Stimulated activated CD8-positive, alpha-beta memory T cell treated with anti-CD3 and anti-CD28 coated beads, Interleukin-15, amount 100 ng/mL, for 1 hour (primary cell): ENCODE results near the gene SOCS3.

ENCODE experiments used
- DNase-seq: peaks from one replicate; pipeline ENCODE4 v3.0.0-alpha.2; 2020; ENCODE audit warnings: low read depth

Gene SOCS3

DNA sequence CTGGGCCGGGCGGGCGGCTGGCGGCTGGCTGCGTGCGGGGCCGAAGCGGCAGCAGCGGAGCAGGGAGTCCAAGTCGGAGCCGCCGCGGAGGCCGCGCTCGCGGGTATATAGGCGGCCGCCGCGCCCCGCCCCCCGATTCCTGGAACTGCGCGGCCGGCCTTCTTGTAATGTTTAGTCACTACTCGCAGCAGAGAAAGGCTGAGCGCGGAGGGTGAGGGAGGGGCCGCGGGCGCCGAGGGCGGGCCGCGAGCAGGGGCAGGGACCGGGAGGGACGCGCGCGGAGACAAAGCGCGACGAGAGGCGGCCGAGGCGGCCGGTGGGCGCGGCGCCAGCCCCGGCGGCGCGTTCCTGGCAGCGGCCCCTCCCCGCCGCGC lies at the start of gene SOCS3:
SOCS3 (minus strand) TSS at position 81 of the 374 bp plus-strand sequence. CDS start 982 bp downstream, outside the sequence.
- peak; percentile 87 for DNase-seq

GRCh38 chr17:78409191-78409928 lies 49.5 kb upstream of the SOCS3 start:
- no peak for DNase-seq

DNA sequence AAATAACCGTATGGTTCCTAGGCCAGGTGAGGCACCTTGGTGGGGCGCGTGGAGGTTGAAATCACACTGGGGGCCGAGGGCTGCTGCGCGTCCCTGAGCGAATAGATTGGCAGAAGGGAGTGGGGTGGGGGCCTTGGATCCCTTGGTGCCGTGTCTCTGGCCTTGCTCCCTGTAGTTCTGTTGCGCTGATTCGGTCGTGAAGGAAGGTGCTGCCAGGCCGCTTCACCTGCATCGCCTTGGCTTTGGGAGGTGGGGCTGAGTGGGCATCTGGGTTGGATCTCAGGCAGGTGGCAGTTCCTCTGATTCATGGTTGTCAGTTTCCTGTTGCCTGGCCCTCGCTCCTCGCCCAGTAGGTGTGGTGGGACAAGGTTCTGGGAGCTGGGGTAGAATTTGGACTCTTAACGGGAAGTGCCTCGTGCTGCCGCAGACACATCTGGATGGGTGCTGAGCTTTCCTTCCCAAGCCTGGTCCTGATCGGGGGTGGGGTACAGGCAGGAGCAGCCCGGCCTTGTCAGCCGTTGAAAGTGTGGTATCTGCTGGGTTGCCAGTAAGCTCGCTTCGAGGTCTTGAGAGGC lies 48.7 kb upstream of the SOCS3 start:
- DNase-seq: no peak

GRCh38 chr17:78407387-78408000 lies 47.6 kb upstream of the SOCS3 start:
- DNase-seq: no peak

GRCh38 chr17:78406920-78407319 lies 47.0 kb upstream of the SOCS3 start:
- no peak for DNase-seq

GRCh38 chr17:78406396-78406795 lies 46.5 kb upstream of the SOCS3 start:
- no peak for DNase-seq

- no peak for DNase-seq
These were observed 43.9 kb upstream of the SOCS3 start for GRCh38 chr17:78403822-78404221.

DNA sequence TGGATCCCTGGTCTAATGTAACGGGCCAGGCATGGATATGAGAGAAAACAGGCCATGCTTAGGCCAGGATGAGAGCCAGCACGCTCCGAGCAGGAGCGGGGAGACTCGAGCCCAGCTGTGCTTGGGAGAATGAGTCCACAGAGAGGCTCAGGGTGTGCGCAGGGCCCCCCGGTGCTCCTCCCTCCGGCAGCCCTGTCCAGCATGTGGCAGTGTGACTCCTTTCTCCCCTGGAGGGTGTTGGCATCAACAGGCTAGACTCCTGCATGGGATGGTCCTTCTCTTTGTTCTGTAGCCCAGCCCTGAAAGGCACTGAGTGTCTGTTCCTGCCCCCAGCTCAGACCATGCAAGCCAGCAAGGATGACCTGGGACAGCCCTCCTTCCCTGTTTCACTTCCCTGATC lies 42.0 kb upstream of the SOCS3 start:
- no peak for DNase-seq

GRCh38 chr17:78401246-78401645 lies 41.4 kb upstream of the SOCS3 start:
- DNase-seq: no peak

DNA sequence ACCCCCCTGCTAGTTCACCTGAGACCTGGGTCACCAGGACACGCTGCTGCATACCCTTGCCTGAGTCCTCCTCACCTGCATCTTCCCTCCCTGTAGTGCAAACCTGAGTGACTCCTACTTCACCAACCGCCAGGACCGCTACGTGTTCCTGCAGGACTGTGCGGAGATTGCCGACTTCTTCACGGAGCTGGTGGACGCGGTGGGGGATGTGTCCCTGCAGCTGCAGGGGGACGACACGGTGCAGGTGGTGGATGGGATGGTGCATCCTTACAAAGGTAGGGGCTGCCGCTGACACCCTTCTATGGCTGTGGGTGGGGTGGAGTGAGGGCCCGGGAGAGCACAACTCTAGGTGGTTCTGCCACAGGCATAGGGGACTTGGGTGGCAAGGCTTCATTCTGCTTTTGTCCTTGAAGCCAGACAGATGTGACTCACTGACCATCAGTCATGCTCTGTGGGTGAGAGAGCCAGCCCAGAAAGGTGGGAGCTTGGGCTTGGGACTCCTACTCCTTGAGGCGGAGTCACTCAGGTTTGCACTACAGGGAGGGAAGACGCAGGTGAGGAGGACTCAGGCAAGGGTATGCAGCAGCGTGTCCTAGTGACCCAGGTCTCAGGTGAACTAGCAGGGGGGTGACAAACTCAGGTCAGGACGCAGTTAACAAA lies 40.8 kb upstream of the SOCS3 start:
- DNase-seq: no peak

GRCh38 chr17:78399693-78400144 lies 39.8 kb upstream of the SOCS3 start:
- DNase-seq: no peak

DNA sequence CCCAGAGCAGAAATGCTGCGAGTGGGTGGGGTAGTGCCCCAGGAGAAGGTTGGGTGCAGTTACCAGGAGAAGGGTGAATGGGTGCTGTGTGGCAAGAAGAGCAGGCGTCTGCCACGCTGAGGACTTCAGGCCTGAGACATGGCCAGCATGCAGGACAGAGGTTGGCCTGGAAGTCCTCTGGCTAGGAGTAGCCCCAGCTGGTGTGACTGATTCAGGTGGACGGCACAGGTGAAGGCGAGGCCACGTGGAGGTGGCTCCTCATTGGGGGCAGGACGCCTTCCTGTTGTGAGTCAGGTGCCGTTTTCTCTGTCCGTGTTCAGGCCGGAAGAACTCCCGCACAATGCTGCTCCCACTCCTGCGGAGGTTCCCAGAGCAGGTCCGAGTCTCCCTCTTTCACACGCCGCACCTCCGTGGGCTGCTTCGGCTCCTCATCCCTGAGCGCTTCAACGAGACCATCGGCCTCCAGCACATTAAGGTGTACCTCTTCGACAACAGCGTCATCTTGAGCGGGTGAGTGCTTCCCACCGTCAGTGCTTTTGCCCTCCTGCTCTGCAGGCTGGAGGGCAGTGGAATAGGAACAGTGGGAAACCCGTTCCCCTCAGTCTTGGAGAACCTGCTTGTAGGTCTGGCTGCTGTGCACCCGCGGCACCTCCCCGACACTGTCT lies 39.3 kb upstream of the SOCS3 start:
- DNase-seq: no peak

- no peak for DNase-seq
These were observed 38.5 kb upstream of the SOCS3 start for GRCh38 chr17:78398390-78398789.

GRCh38 chr17:78397681-78398101 lies 37.8 kb upstream of the SOCS3 start:
- no peak for DNase-seq

DNA sequence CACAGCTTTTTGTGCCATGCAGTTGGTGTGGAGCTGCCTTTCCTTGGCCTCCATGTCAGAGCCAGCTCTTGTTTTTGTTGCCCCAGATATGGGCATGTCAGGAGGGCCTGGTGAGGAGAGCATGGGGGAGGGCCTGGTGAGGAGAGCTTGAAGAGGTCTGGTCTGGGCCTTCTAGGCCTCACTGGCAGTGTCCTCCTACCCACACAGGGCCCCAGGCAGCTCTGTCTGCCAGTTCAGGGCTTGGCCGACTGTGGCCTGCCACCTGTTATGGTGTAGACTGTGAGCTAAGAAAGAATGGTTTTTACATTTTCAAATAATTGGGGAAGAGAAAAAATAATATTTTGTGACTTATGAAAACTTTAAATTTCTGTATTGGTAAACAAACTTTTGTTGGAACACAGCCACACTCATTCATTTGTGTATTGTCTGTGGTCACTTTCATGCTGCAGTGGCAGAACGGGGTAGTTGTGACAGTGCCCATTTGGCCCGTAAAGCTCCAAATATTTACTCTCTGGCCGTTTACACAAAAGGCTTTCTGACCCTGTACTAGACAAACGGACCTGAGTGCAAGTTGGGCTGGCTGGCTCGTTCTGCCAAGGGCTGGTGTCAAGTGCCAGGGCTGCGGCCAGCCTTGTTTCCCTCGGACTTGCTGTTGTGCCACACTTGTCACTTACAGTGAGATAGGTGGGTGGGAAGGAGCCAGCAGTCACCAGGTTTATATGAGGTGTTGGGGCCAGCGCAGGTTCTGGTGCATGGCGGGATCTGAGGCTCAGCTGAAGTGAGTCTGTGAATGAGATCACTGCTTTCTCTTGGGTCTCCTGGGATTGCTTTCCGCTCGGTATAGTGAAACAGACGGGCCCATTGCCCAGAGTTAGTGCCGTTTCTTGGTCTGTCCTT lies 36.8 kb upstream of the SOCS3 start:
- no peak for DNase-seq

DNA sequence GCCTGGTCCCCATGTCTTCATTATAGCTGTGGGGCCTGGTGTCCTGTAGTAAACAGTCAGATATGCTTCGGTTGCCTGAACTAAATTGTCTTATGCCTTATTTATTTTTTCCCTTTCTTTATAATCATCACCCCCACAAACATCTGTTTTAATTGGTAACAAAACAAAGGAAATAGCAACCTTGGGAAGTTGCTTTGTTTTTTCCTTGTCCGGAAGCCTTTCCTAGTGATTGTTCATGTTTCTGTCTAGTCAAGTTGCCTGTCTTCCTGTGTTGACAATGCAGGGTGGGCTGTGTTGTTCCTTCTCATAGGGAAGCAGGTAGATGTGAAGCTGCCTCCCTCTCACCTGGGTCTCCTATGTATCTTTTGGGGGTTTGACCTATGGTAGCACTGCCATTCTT lies 35.3 kb upstream of the SOCS3 start:
- no peak for DNase-seq

GRCh38 chr17:78394209-78394608 lies 34.3 kb upstream of the SOCS3 start:
- DNase-seq: no peak

- DNase-seq: no peak
These were observed 33.7 kb upstream of the SOCS3 start for GRCh38 chr17:78393575-78393974.

DNA sequence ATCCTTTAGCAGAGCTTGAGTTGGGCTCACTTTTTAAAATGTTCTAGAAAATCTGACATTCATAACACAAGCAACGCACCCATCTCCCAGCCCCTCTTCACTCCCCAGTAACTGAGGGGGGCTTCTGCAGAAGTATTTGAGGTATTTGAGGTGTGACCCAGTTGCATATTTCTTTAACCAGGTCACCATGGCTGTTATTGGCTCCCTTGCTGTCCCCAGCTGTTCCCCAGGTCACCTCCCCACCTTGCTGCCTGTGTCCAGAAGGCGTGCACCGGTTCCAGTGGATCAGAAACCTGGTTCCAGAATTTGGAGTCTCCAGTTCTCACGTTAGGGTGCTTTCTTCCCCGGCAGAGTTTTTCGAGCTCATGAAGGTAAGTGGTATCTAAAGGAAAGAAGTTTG lies 32.4 kb upstream of the SOCS3 start:
- no peak for DNase-seq

GRCh38 chr17:78391843-78392242 lies 32.0 kb upstream of the SOCS3 start:
- no peak for DNase-seq

GRCh38 chr17:78391051-78391431 lies 31.2 kb upstream of the SOCS3 start:
- DNase-seq: no peak
